Measurements from ENCODE around the gene LHFPL3. TPM values are rescaled to one million over a fixed set of nuclear protein-coding genes. Genes with fewer than 3 reads are reported as not detected.

The LHFPL3 gene
- total and polyA plus RNA-seq, 12 donors: 0.14 TPM; not detected in 11

GRCh38 chr7:104327938-104328295 is 486 bp upstream of the LHFPL3 start:
- Histone ChIP-seq H3K36me3 (replicated peaks in 1 of 2) (no peaks in the 10 kb centered on the region), H3K4me1 (replicated peaks in 1 of 2) (no peaks in the 10 kb centered on the region), H3K9me3 (replicated peaks in 1 of 3) (no peaks in the 10 kb centered on the region), H3K27me3 (peaks cover 40% of the 10 kb centered on the region), H3K27ac (no peak overlapping the region), H3K4me3 (no peak overlapping the region)
- WGBS, 4 donors: 7 to 14% (median 8%) methylated on average over 8 to 13 of the region's 13 CpGs
- intact Hi-C loops (cut with DNase I): no loop called here
- TF ChIP-seq POLR2A (IDR thresholded peaks at IDR 0.05) (no peak), CTCF (IDR thresholded peaks at IDR 0.05) (no peak)
- DNase-seq: no peak

- 2 to 3% (median 2%) methylated on average over 30 to 59 of the region's 59 CpGs for WGBS, 4 donors
- intact Hi-C loops (cut with DNase I): no loop called here
- peaks cover 40% of the 10 kb centered on the region for H3K27me3 ChIP-seq
These were observed 795 bp downstream of the LHFPL3 start for GRCh38 chr7:104328970-104329825.

GRCh38 chr7:104341546-104341945 is 13.1 kb downstream of the LHFPL3 start:
- H3K4me3 ChIP-seq: no peak overlapping the region
- no peaks in the 10 kb centered on the region for H3K4me1 ChIP-seq (replicated peaks in 1 of 2)
- 10 to 19% (median 15%) methylated on average over 2 of the region's 2 CpGs for WGBS, 4 donors
- DNase-seq: no peak
- no peak overlapping the region for H3K27ac ChIP-seq
- no peaks in the 10 kb centered on the region for H3K27me3 ChIP-seq
- intact Hi-C loops (cut with DNase I): no loop called here
- TF ChIP-seq POLR2A (IDR thresholded peaks at IDR 0.05) (no peak), CTCF (IDR thresholded peaks at IDR 0.05) (no peak)
- no peaks in the 10 kb centered on the region for H3K9me3 ChIP-seq (replicated peaks in 1 of 3)
- no peaks in the 10 kb centered on the region for H3K36me3 ChIP-seq (replicated peaks in 1 of 2)

More at GRCh38 chr7:104328970-104329825, 795 bp downstream of the LHFPL3 start:
- no peaks in the 10 kb centered on the region for H3K4me1 ChIP-seq (replicated peaks in 1 of 2)
- H3K36me3 ChIP-seq (replicated peaks in 1 of 2): no peaks in the 10 kb centered on the region
- H3K27ac ChIP-seq: no peak overlapping the region
- no peak for DNase-seq
- H3K9me3 ChIP-seq (replicated peaks in 1 of 3): no peaks in the 10 kb centered on the region
- no peak overlapping the region for H3K4me3 ChIP-seq
- no peak for TF ChIP-seq CTCF (IDR thresholded peaks at IDR 0.05)
- no peak for TF ChIP-seq POLR2A (IDR thresholded peaks at IDR 0.05)

GRCh38 chr7:104352736-104353135 is 24.3 kb downstream of the LHFPL3 start:
- no peak for DNase-seq
- Histone ChIP-seq H3K4me3 (no peak overlapping the region), H3K27ac (no peak overlapping the region), H3K36me3 (replicated peaks in 1 of 2) (no peaks in the 10 kb centered on the region), H3K4me1 (replicated peaks in 1 of 2) (no peaks in the 10 kb centered on the region), H3K9me3 (replicated peaks in 1 of 3) (no peaks in the 10 kb centered on the region), H3K27me3 (no peaks in the 10 kb centered on the region)
- WGBS, 4 donors: 56 to 72% (median 65%) methylated on average over 6 of the region's 6 CpGs
- TF ChIP-seq POLR2A (IDR thresholded peaks at IDR 0.05): no peak
- TF ChIP-seq CTCF (IDR thresholded peaks at IDR 0.05): no peak
- intact Hi-C loops (cut with DNase I): no loop called here

All from adrenal gland (tissue), 12 donors.